DMS 273 (cell line): ENCODE results near the gene AQP5.
A peak's percentile ranks its signal among the peaks of the same experiment; 100 is the strongest.

Source experiments
- DNase-seq: peaks from one replicate; lab custom pipeline; 2025; ENCODE audit not compliant: unreplicated experiment; lab: John Stamatoyannopoulos, UW

Gene AQP5

DNA sequence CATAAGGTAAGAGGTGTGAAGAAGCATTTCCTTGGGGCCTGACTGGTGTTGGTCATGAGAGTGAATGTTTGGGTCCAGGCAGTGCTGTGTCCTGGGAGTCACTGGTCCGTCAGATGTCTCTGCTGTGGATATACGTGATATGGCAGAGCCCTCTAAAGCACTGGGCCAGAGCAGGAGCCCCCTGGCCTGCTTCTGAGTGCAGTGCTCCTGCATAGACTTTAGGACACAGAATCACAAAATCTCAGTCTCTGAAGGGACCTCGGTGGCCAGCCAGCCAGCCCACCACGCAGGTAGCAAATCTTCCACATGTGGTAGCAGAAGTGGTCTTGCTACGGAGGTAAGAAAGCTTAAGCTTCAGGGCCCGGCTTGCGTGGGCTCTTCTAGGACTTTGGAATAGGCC, 29.6 kb upstream of the AQP5 start:
- no peak for DNase-seq

DNA sequence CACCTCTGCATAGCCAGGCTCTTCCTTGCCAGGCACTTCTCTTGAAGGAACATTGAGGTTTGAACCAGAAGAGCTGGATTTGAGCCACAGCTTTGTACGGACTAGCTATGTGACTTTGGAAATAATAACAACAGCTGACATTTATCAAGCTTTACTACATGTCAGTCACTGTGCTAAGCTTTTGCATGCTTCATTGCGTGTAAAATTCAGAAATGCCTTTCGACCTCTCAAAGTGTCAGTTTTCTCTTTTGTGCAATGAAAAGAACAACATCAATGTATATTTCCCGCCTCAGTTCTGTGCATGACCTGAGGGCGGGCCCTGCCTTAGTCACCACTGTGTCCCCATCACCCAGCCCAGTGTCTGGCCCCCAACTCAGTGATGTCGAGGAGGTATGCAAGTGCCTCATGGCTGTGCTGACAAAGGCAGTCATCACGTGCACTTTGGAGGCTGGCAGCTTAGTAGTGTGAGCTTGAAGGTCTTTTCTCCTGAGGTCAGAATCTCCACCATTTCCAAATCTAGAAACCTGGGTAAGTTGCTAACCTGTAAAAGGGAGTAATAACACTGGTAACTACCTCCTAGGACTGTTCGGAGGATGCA, 29.0 kb upstream of the AQP5 start:
- DNase-seq, result no peak

DNA sequence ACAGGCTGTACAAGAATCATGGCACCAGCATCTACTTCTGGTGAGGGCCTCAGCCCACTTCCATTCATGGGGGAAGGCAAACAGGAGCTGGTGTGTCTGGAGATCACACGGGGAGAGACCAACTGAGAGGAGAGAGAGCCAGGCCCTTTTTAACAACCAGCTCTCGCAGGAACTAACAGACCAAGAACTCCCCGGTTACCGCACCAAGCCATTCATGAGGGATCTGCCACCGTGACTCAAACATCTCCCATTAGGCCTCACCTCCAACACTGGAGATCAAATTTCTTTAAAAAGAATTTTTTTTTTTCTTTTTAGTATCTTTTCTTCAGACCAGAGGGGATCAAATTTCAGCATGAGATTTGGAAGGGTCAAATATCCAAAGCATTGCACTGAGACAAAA, 27.9 kb upstream of the AQP5 start:
- DNase-seq, result no peak

DNA sequence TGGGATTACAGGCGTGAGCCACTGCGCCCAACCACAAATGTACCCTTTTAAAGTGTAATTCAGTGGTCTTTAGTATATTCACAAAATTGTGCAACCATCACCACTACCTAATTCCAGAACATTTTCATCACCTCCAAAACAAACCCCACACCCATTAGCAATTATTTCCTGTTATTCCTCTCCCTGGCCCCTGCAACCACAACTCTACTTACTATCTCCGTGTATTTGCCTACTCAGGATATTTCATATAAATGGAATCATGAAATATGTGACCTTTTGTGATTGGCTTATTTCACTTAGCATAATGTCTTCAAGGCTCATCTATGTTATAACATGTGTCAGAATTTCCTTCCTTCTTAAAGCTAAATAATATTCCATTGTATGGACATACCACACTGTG, 27.2 kb upstream of the AQP5 start:
- DNase-seq, result no peak

DNA sequence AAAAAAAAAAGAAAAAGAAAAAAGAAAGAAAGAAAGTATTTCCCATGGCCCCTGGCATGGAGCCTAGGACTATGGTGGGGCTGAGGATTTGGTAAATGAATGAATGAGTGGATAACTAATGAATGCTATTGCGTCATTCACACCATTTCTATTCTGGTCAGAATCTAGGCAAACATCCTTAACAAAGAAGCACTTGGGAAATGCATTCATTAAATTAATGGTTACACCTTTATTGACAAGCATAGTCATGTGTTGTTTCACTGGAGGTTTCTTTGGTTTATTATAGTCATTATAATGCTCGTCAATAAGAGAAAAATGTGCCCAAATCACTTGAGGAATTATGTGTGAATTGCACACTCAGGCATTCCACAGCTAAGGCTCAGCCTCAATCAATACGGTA, 24.7 kb upstream of the AQP5 start:
- no peak for DNase-seq

DNA sequence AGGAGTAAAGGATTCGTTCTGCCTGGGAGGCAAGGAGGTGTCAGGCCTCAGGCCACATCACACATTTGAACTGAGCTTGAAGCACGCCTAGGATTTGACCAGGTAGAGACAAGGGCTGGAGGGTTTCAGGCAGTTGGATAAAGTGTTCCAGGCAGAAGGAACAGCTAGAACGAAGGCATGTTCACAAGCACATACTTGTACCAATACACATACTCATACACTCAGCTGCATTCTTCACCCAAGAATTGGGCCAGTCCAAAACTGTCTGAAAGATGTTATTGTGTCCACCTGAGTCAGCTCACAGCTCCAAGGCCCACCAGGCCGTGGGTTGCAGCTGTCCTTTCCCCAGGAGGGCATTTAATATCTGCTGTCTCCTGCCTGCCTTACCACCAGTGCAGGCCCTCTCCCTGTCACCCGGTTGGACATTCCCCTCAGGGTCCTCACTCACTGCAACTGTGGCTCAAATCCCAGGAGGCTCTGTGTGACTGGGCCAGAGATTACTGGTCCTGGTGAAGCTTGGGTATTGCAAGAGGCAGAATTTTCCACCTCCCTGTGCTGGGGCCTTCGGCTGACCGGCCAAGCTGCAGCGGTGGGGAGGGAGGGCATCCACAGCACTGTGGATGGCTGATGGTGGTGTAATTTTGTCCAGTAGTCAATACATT, 23.9 kb upstream of the AQP5 start:
- no peak for DNase-seq

DNA sequence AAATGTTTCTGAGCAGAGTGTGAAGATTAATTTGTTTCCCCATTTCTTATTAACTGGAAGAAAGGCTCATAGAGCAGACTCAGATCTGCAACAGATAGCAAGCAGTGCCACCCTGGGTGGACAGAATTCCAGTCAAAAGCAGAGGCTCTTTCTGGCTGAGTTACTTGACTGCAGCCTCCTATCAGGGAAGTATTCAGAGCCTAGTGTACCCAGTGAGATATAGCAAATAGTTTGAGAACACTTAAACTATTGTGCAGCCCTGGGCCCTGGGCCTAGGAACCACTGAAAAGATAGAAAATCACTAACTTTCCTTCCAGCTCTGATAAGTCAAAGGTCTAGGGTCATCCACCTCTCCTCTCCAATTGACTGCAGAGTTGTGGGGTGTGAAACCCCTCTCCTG, 22.4 kb upstream of the AQP5 start:
- no peak for DNase-seq

DNA sequence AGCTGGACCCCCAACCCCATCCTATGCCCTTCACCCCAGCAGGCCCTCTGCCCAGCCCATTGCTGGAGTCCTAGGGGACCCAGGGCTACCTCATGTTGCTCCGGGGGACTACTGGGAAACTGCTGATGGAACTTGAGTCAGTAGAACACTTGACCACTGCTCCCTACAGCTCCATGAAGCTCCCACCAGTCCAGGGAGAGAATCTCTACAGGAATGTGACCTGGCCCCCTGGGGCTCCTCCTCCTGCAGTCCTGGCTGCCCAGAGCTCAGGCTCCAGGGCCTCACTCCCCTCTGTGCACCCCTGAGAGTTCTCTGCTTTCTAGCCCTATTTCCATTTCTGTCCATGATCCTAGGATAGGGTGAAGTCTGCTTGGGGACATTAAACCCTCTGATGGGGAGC, 22.0 kb upstream of the AQP5 start:
- DNase-seq, result no peak

DNA sequence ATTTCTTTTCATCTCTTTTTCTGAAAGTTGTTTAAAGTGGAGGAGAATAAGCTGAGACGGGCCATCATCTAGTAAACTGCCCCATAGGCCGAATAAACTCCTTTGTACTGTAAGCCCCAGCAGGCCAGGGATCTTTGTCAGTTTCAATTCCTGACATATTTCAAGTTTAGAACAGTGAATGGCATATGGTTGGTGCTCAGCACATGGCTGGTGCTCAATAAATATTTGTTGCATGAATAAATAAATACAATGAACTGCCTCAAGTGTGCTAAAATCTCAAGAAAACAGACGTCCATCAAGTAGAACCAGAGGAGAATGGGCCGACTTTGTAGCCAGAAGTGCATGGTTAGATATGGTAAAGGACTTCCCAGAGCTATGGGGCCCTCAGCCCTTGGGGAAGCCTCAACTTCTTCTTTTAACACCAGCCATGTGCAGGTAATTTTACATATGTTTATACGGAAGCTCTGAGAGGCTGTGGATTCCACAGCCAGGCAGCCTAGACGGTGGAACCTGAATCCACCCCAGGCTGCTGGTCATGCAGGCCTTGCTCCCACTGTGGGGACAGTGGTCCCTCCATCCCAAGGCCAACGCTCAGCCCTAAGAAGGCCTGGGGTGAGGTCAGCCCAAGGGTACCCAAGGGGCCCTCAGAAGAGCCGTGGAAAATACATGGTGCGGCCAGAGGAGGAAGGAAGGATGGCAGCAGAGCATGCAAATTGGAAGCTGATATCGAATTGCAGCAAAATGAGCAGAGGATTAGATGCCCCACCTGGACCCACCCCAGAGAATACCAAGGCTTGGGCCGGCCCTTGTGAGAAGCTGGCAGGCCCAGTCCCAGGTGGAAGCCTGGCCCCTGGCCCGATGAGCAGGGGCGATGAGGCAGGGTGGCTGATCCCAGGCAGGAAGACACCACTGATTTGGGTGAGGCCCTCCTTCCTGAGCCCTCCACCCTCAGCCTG, 19.8 kb upstream of the AQP5 start:
- DNase-seq, result peak; percentile 12

DNA sequence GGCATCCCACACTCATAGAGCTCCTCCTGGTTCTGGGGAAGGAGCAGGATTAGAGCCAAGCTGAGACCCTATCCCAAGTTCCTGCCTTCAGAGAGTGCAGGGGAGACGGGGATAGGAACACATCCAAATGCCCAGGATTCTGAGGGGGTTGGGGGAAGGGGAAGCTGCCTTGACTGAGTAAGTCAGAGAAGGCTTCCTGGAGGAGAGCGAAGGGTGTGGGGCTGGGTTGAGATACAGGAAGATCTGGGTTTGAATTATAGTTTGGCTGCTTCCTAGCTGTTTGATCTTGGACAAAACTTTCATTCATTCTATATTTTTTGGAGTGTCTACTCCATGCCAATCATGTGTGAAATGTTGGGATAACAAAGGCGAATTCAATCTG, 19.2 kb upstream of the AQP5 start:
- DNase-seq, result no peak

DNA sequence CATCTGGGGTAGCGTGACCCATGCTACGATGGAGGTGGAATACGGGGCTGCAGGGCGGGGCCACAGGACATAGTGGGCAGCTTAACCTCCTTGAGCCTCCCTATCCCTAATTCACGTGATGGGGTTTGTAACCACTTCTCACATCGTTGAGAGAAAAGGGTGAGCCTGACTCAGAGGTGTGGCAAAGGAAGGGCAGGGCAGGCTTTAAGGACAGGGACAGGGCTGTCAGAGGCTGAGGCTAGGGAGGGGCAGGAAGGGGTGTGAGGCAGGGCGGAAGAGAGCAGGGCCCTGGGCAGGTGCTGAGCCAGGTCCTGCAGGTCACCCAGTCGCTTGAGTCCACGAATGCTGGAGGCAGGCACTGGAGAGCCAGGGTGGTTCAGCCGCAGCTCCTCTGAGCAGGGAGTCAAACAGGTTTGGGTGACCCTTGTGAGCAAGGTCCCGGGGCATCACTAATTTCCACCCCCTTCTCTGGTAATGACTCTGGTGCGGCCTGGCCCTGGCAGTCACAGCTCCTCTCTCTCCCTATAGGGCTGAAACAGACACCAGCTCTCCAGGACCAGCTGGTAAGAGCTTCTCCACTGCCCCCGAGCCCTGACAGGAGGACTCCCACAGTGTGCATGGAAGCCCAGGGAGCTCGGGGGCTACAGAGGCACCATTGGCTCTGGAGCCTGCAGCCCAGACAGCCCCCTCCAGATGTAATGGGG, 18.6 kb upstream of the AQP5 start:
- DNase-seq, result no peak

DNA sequence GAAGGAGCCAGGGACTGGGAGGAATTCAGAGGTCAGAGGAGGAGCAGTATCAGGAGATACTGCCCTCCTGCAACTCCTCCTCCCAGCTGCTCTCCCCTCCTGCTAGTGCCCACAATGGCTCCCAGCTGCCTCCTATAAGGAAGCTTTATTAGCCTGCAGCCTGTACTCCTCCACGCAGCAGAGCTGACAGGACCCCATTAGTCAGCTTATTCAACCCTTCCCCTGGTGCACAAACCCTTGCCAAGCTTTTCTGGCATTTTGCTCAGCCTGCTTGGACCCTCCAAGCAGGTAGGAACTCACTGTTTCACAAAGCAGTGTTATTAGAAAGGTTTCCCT, 18.1 kb upstream of the AQP5 start:
- DNase-seq, result no peak

DNA sequence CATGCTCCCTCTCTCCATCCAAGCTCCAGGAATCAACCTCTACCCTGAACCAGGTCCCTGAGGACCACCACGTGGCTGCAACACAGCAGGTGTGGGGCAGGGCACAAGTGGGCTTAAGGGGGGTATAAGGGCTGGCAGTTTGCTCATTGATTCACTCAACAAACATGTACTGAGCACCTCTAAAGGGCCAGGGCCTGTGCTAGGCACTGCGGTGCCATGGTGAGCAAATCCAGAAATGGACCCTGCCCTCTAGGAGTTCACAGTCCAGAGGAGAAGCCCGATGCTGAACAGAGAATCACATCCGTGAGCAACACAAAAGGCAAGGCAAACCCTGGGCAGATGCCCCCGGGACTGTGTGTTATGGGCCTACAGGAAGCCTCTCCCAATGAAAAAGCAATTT, 17.6 kb upstream of the AQP5 start:
- DNase-seq, result no peak

DNA sequence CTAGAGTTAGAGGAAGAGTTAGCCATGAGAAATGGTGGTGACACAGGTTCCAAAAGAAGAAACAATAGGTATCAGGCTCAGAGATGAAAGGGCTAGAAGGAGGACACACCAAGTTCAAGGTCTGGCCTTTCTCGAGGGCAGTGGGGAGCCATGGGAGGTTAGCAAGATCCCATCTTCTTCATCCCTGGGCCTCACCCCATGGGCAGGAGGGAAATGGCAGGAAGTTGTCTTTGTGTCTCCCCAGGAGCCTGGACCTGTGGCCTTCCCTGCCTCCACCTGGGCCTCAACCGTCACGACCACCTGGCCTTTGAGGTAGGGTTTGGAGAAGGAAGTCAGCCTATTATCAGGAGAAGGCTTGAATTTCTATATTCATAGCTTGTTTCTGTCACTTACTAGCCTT, 17.0 kb upstream of the AQP5 start:
- no peak for DNase-seq

DNA sequence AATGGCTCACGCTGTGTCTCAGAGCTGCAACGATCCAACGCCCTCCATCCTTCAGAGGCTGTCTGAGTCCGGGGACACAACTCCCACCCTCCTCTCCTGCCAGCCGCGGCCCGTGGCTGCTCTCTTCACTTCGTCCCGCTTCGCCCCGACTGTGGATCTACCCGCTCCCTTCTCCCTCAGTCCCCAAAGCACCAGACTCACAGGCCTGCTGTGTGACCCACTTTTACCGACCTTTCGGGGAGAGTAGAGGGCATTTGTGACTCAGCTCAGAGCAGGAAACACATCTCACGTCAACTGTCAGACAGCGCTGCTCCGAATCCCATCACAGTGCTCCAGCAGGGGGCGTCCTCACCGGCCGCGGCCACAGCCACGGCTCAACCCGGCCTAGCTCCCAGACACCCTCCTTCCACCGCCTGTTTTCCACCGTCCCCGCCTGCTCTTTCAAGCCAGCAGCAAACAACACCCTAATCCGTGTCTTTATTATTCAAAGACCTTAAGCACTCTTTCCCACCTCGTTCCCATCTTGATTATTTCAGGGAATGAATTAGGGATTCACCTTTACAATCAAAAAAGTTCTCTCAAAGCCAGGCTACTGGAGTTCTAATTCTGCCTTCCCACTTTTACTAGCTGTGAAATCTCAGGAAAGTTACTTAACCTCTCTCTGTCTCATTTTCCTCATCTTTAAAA, 16.1 kb upstream of the AQP5 start:
- DNase-seq, result peak; percentile 74

DNA sequence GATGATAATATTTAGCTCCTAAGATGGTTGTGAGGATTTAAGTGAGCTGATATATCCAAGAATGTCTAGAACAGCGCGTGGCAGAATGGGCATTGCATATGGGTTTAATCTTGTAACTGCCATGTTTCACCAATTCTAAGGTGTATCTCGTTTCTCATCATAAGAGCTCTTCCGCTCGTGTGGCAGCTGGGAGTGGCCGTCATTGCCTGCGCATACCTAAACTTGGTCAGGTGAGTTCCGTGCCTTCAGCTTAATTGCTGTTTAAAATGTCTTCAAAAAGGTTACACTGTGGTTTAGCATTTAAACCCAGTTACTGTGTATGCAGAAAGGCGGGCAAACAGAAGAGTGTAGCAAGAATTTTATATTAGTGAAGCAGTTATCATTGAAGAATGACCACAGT, 15.6 kb upstream of the AQP5 start:
- DNase-seq, result no peak

DNA sequence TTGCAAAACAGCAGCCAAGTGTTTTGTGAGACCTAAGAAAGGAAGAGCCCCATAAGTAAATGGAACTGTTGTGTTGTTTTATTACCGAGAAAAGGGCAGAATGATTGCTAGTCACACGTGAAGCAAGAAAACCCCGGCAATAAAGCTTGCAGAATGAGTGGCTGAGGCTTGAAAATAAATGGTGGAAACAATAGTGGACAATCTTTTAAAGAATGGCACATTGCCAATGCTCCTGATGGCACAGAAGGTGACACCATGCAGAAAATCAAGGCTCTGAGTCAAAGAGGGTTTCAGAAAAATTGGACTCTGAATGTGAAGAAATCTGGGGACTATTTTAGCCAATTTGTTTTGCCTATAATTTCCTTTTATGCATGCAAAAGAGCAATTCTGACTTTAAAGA, 15.2 kb upstream of the AQP5 start:
- no peak for DNase-seq

DNA sequence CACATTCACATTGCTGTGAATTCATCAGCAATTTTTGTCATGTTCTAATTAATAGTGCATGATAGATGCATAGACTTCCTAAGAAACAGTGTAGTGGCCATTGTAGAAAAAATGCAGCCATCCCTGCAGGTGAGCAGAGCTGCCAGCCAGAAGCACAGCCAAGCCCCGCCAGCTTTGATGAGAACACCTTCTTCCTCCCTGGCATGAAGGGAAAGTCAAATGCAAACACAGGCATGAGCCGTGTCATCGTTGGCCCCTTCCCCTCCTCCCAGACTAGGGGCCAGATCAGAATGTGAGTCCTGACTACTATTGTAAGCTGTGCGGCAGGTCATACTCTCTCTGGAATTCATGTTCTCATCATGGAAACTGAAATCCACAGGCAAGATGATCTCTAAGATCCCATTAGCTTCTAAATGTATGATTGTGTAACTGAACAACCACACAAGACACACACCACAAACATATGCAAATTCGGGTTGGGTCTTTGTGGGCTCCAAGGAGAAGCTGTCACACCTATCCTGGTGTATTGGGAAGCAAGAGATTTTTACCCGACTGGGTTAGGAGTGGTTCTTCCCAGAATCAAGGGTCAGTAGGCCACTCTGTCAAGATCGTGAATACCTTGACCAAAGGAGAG, 14.0 kb upstream of the AQP5 start:
- no peak for DNase-seq

DNA sequence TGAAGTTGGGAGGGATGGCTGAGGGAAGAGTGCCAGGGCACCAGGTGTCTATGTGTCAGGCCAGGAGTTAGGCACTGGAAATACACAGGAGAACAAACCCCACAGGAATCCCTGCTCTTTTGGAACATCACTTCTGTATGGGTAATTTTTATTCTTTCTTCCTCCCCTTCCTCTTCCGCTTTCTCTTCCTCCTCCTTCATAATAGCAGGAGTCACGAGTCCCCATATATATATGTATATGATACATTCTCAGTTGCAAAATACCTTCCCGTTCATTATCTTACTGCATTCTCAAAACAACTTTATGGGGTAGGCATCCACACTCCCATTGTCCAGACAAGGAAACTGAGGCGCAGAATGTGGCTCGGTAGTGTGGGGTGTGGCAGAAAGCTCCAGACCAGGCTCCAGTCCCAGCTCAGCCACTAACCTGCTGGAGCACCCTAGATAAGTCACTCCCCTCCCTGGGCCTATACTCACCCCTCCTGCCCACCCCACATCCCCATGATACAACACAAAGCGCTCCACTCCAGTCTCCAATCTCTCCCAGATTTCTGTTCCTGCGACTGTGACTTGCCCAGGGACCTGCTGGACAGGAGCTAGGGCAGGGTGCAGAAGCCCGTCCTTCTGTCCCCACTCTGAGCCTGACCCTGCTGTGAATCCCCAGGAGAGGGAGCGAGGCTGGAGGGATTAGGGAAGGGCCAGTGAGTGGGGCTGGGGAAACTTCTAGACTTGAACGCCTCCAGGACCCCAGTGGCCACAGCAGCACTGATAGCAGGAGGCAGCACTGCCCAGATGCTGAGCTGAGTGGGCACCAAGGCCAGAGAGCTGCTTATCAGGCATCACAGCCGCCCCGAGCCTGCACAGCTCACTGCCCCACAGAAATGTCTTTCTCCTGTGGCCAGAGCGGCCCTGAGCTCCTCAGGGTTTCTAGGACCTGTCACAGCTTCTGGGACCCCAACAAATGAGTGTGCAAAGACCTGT, 12.5 kb upstream of the AQP5 start:
- no peak for DNase-seq

DNA sequence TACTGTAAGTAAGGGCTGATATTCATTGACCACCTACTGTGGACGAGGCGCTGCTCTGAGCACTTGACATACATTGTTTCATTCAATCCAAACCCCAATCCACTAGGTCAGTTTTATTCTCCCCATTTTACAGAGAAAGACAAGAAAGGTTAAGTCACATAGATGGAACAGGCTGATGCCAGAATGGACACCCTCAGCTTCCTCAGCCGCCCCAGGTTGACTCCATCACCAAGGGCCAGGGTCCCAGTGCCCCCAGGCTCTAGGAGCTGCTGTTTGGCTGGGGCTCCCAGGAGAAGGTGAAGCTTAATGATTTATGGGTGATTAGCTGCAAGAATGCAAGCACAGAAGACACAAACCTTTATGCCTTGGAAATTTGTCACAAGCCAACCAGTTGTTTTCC, 11.8 kb upstream of the AQP5 start:
- DNase-seq, result no peak
